DOHH2 (cell line): Measurements from ENCODE around the gene PDE6B.
"Not testable (repeated sequence)": the region's sequence is repeated elsewhere in the genome, so short reads cannot be mapped to it uniquely, and the experiment has no call there.

ENCODE experiments used
- EZH2phosphoT487 ChIP-seq: fragments of 200-600 bp; sonication (generic); IDR thresholded peaks from 2 replicates; pipeline ENCODE4 v1.6.1; 2017; ENCODE audit warnings: borderline replicate concordance, mild to moderate bottlenecking, antibody characterized with exemption, low read length, moderate library complexity, mixed read lengths
- TF ChIP-seq, protein P1 (sequence below): fragments of 200-600 bp; sonication (generic); IDR thresholded peaks from one replicate; pipeline ENCODE4 v1.5.1; 2014; ENCODE audit warnings: antibody characterized with exemption, mild to moderate bottlenecking, low read depth, low read length; ENCODE audit not compliant: poor library complexity, severe bottlenecking

DNA sequence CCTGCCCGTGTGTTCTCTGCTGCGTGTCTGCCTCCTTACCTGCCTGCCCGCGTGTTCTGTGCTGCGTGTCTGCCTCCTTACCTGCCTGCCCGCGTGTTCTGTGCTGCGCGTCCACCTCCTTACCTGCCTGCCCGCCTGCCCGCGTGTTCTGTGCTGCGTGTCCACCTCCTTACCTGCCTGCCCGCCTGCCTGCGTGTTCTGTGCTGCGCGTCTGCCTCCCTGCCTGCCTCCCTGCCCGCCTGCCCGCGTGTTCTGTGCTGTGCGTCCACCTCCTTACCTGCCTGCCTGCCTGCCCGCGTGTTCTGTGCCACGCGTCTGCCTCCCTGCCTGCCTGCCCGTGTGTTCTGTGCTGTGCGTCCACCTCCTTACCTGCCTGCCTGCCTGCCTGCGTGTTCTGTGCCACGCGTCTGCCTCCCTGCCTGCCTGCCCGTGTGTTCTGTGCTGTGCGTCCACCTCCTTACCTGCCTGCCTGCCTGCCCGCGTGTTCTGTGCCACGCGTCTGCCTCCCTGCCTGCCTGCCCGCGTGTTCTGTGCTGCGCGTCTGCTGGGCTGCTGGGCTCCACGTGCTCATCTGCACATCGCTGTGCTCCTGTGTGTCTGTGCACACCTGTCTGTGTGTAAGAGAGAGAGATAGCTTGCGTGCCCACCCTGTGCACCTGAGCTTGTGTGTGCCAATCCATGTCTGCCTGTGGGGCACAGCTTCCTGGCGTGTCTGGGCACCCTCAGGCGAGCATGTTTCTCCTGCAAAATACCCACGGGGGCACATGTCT is 9.9 kb downstream of the PDE6B start:
- TF ChIP-seq, protein P1, sequence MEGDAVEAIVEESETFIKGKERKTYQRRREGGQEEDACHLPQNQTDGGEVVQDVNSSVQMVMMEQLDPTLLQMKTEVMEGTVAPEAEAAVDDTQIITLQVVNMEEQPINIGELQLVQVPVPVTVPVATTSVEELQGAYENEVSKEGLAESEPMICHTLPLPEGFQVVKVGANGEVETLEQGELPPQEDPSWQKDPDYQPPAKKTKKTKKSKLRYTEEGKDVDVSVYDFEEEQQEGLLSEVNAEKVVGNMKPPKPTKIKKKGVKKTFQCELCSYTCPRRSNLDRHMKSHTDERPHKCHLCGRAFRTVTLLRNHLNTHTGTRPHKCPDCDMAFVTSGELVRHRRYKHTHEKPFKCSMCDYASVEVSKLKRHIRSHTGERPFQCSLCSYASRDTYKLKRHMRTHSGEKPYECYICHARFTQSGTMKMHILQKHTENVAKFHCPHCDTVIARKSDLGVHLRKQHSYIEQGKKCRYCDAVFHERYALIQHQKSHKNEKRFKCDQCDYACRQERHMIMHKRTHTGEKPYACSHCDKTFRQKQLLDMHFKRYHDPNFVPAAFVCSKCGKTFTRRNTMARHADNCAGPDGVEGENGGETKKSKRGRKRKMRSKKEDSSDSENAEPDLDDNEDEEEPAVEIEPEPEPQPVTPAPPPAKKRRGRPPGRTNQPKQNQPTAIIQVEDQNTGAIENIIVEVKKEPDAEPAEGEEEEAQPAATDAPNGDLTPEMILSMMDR = not testable (repeated sequence)
- not testable (repeated sequence) for TF ChIP-seq EZH2phosphoT487
